ENCODE data around the gene TARS2. TPM values are rescaled to one million over a fixed set of nuclear protein-coding genes. Genes with fewer than 3 reads are reported as not detected.
A peak's percentile ranks its signal among the peaks of the same experiment; 100 is the strongest.

The TARS2 gene
- total RNA-seq, 4 donors from 2014 or later, result 5.8 to 19.4 (median 12.8) TPM

DNA sequence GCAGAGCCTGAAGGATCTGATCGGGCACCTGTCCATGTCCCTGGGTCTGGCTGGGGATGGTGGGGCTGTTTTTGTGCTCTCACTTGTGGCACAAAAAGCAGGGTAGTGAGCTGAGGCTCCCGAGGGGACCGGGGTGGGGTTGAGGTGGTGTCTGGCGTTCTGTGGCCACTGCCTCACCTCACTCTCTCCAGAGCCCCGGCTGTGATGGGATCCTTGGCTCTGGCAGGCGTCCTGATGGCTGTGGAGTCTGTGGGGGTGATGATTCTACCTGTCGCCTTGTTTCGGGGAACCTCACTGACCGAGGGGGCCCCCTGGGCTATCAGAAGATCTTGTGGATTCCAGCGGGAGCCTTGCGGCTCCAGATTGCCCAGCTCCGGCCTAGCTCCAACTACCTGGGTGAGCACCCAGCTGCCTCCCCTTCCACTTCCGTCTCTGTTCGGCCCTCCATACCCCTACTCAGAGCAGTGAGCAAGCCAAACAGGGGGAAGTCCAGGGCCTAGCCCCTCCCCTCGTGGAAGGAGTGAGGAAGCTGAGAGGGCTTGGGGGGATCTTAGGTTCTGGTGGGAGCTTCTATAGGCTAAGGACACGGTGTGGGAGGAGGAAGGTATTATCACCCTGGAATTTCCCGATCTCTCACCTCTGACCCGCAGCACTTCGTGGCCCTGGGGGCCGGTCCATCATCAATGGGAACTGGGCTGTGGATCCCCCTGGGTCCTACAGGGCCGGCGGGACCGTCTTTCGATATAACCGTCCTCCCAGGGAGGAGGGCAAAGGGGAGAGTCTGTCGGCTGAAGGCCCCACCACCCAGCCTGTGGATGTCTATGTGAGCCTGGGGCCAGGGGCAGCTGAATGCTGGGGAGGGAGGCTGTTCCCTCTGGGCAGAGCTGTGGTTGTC is 69.0 kb downstream of the TARS2 start:
- Histone ChIP-seq H3K9me3 (no peaks in the 10 kb centered on the region), H3K27ac (replicated peaks in 1 of 4) (peak overlapping the region; percentile 16 to 42 (median 29)), H3K27me3 (no peaks in the 10 kb centered on the region), H3K4me1 (peaks cover 51 to 95% (median 71%) of the 10 kb centered on the region in 4 donors), H3K36me3 (peaks cover 6 to 52% (median 36%) of the 10 kb centered on the region in 4 donors), H3K4me3 (no peak overlapping the region)
- no peak for DNase-seq (ENCODE audit: extremely low spot score)
- intact Hi-C loops (cut with DNase I), result loop anchor here (10.0 kb wide), 1 partner anchor 259 kb away; no protein-coding TSS in a partner anchor
- TF ChIP-seq EP300 (IDR thresholded peaks at IDR 0.05), result no peak
- TF ChIP-seq, protein P1, sequence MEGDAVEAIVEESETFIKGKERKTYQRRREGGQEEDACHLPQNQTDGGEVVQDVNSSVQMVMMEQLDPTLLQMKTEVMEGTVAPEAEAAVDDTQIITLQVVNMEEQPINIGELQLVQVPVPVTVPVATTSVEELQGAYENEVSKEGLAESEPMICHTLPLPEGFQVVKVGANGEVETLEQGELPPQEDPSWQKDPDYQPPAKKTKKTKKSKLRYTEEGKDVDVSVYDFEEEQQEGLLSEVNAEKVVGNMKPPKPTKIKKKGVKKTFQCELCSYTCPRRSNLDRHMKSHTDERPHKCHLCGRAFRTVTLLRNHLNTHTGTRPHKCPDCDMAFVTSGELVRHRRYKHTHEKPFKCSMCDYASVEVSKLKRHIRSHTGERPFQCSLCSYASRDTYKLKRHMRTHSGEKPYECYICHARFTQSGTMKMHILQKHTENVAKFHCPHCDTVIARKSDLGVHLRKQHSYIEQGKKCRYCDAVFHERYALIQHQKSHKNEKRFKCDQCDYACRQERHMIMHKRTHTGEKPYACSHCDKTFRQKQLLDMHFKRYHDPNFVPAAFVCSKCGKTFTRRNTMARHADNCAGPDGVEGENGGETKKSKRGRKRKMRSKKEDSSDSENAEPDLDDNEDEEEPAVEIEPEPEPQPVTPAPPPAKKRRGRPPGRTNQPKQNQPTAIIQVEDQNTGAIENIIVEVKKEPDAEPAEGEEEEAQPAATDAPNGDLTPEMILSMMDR (IDR thresholded peaks at IDR 0.05), result no peak
- no peak for TF ChIP-seq POLR2A (IDR thresholded peaks at IDR 0.05; ENCODE audit: low read depth)
- TF ChIP-seq POLR2AphosphoS5 (IDR thresholded peaks at IDR 0.05), result no peak
- WGBS, result 75% methylated on average over 15 of the region's 26 CpGs

DNA sequence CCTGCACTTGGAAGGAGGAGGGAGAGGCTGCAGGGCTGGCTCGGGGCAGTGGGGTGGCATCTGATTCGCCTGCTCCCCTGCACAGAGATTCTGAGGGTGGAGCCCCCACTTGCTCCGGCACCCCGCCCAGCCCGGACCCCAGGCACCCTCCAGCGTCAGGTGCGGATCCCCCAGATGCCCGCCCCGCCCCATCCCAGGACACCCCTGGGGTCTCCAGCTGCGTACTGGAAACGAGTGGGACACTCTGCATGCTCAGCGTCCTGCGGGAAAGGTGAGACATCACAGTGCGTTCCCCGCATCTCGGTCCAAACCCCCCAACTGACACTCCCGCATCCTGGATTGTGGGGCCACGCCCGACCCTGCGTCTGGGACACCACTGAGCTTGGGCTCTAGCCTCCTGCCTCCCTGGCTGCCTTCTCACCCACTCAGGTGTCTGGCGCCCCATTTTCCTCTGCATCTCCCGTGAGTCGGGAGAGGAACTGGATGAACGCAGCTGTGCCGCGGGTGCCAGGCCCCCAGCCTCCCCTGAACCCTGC is 69.9 kb downstream of the TARS2 start:
- intact Hi-C loops (cut with DNase I), result loop anchor here (10.0 kb wide), 1 partner anchor 258 kb away; no protein-coding TSS in a partner anchor
- TF ChIP-seq POLR2AphosphoS5 (IDR thresholded peaks at IDR 0.05), result no peak
- TF ChIP-seq EP300 (IDR thresholded peaks at IDR 0.05), result no peak
- no peak for TF ChIP-seq POLR2A (IDR thresholded peaks at IDR 0.05; ENCODE audit: low read depth)
- TF ChIP-seq, protein P1 (IDR thresholded peaks at IDR 0.05), result no peak
- Histone ChIP-seq H3K9me3 (no peaks in the 10 kb centered on the region), H3K27me3 (no peaks in the 10 kb centered on the region), H3K27ac (replicated peaks in 1 of 4) (peak overlapping the region in 2 of 4 donors; percentile 42 to 100), H3K4me3 (no peak overlapping the region), H3K36me3 (peaks cover 6 to 52% (median 36%) of the 10 kb centered on the region in 4 donors), H3K4me1 (peaks cover 46 to 93% (median 65%) of the 10 kb centered on the region in 4 donors)
- 84% methylated on average over 23 of the region's 26 CpGs for WGBS
- DNase-seq (ENCODE audit: extremely low spot score), result no peak

Small RNAs within 50 kb of the gene (small RNA-seq; reads per million reads assigned to genes)
- gene MIR4257, result 0 reads per million in 3 donors

Other genes with a start within 250 kb of the TARS2 start
- gene CA14, start 229.6 kb upstream of the TARS2 start, total RNA-seq, result 1 to 10 TPM in 1 of 4 donors, under 1 TPM in 2, not detected in 1; 0.33 to 1.0 (median 0.42) TPM
- 10 to 100 TPM; 36.1 to 63.5 (median 49.7) TPM for gene APH1A, start 218.4 kb upstream of the TARS2 start, total RNA-seq
- gene C1orf54, start 214.6 kb upstream of the TARS2 start, total RNA-seq, result 10 to 100 TPM; 15.2 to 36.1 (median 18.0) TPM
- gene CIART, start 204.9 kb upstream of the TARS2 start, total RNA-seq, result 10 to 100 TPM; 13.7 to 26.0 (median 14.2) TPM
- 10 to 100 TPM; 44.2 to 59.0 (median 48.1) TPM for gene MRPS21, start 193.6 kb upstream of the TARS2 start, total RNA-seq
- gene PRPF3, start 165.9 kb upstream of the TARS2 start, total RNA-seq, result 10 to 100 TPM; 26.6 to 39.5 (median 27.3) TPM
- gene RPRD2, start 123.3 kb upstream of the TARS2 start, total RNA-seq, result 10 to 100 TPM; 20.0 to 27.9 (median 24.8) TPM
- 10 to 100 TPM; 17.4 to 32.9 (median 18.6) TPM for gene ECM1, start 20.7 kb downstream of the TARS2 start, total RNA-seq
- not detected for gene FALEC, start 28.3 kb downstream of the TARS2 start, total RNA-seq
- gene ADAMTSL4, start 62.0 kb downstream of the TARS2 start, total RNA-seq, result 10 to 100 TPM; 33.6 to 86.1 (median 48.2) TPM
- gene MCL1, start 92.2 kb downstream of the TARS2 start, total RNA-seq, result 100 to 1,000 TPM; 192 to 460 (median 255) TPM
- 100 to 1,000 TPM; 110 to 212 (median 141) TPM for gene ENSA, start 142.2 kb downstream of the TARS2 start, total RNA-seq
- gene GOLPH3L, start 209.7 kb downstream of the TARS2 start, total RNA-seq, result 10 to 100 TPM; 16.2 to 23.9 (median 21.6) TPM
- gene HORMAD1, start 233.5 kb downstream of the TARS2 start, total RNA-seq, result under 1 TPM in 2 of 4 donors, not detected in 2; 0.33 to 0.58 TPM

Data from esophagus muscularis mucosa (tissue), 4 donors.